Muscle layer of duodenum (tissue), 2 donors: ENCODE data around the gene KCNA10.

ENCODE experiments used
- H3K27ac ChIP-seq: one replicate; pipeline ENCODE4 v1.7.0; 2013; ENCODE audit warnings: mild to moderate bottlenecking, low read length
- H3K27me3 ChIP-seq: one replicate; pipeline ENCODE4 v1.7.0; 2013; ENCODE audit warnings: low read depth, mild to moderate bottlenecking, control low read depth, low read length
- H3K36me3 ChIP-seq, 2 donors: one replicate each; pipeline ENCODE4 v1.7.0; 2013; ENCODE audit warnings: low read length in 2 of 2, control low read depth in 1 of 2, mild to moderate bottlenecking in 1 of 2; ENCODE audit not compliant: insufficient read depth in 2 of 2, control insufficient read depth in 1 of 2
- H3K4me1 ChIP-seq, 2 donors: one replicate each; pipeline ENCODE4 v1.7.0; 2013; ENCODE audit warnings: low read length in 2 of 2, mild to moderate bottlenecking in 2 of 2, control low read depth in 1 of 2, moderate library complexity in 1 of 2; ENCODE audit not compliant: insufficient read depth in 2 of 2, control insufficient read depth in 1 of 2
- H3K4me3 ChIP-seq, 2 donors: one replicate each; pipeline ENCODE4 v1.7.0; 2013; ENCODE audit warnings: low read length in 2 of 2, low read depth in 1 of 2, mild to moderate bottlenecking in 1 of 2
- H3K9me3 ChIP-seq, 2 donors: one replicate each; pipeline ENCODE4 v1.7.0; 2013; ENCODE audit warnings: low read length in 2 of 2, control low read depth in 1 of 2, mild to moderate bottlenecking in 1 of 2; ENCODE audit not compliant: control insufficient read depth in 1 of 2
- donor health status: healthy.

KCNA10 gene

DNA sequence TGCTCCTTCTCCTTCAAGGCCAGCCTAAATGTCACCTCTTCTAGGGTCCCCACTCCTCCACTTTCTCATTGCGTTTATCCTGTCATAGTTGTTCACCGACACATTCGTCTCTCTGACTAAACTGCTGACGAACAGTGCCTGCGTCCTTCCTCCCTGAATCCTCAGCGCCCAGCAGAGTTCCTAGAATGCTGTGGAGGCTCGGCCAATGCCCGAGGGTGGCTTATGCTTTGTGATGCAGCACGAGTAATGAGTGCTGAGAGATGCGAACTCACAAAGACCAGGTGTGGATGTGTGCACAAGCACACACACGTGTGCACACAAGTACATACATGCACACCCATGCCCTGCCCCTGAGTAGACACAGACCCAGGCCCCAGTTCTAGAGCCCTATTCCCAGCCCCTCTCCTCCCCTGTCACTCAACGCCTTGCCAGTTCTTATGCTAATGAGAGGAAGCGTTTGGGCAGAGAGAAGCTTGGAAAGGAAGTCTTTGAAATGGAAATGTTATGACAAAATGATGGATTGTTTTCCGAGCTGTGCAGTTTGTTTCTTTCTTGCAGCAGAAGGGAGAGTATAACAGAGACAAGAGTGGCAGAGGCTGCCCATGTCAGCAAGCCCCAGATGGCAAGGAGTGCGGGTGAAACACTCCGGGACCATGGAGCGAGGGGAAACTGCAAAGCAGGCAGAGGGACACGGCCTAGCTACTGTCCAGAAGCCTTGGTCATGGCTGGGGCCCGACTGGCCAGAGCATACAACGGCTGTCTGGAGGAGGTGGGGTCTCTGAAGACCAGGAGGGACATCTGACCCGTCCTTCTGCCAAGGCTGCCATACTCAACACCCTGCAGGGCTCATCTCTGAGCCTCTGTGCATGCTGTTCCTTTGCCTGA lies 24.2 kb downstream of the KCNA10 start:
- H3K27ac ChIP-seq: no peak overlapping the region

DNA sequence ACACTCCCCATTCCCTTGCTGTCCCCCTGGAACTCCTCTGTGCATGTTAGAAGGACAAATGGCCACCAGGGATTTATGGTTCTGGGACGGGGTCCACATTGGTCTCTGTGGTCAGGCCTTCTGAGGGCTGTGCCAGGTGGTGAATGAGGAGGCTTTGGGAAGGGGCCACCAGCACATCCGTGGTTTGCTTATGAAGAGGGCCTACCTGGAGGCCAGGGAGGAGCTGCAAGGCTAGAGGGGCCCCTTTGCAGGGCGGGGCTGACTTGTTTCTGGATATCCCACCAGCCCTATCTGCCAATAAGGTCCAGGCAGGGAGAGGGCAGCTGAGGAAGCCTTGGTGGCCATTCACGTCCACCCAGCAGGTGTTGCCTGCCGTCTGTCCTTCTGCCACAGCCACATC lies 24.9 kb downstream of the KCNA10 start:
- Histone ChIP-seq H3K27me3 (no peaks in the 10 kb centered on the region), H3K4me1 (no peaks in the 10 kb centered on the region), H3K27ac (no peak overlapping the region), H3K9me3 (no peaks in the 10 kb centered on the region), H3K4me3 (no peak overlapping the region), H3K36me3 (no peaks in the 10 kb centered on the region)

More for the DNA sequence above, 24.2 kb downstream of the KCNA10 start:
- Histone ChIP-seq H3K36me3 (no peaks in the 10 kb centered on the region), H3K9me3 (no peaks in the 10 kb centered on the region), H3K4me1 (no peaks in the 10 kb centered on the region), H3K27me3 (no peaks in the 10 kb centered on the region), H3K4me3 (no peak overlapping the region)

DNA sequence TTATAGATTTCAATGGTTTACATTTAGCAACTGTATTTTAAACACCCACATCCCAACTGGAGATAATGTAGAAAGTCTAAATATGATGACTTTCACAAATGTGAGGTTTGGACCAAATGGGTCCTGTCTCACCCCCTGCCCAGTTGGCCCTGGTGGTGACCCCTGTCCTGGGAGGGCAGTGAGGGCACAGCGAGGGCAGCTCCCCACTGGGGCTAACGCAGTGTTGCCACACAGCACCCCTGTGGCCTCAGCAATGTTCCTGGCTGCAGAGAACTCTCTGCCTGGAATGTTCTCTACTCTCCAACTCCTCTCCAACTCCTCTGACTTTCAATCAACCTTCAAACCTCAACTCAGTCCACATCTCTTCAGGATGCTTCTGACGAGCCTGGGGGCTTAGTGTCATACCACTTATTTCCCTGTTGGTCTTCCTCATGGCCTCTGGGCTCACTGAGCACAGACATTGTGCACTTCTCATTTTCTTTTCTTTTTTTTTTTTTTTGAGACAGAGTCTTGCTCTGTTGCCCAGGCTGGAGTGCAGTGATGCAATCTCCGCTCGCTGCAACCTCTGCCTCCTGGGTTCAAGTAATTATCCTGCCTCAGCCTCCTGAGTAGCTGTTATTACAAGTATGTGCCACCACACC lies 25.8 kb downstream of the KCNA10 start:
- H3K36me3 ChIP-seq: no peaks in the 10 kb centered on the region
- no peaks in the 10 kb centered on the region for H3K4me1 ChIP-seq
- no peaks in the 10 kb centered on the region for H3K27me3 ChIP-seq
- H3K27ac ChIP-seq: no peak overlapping the region
- no peaks in the 10 kb centered on the region for H3K9me3 ChIP-seq
- no peak overlapping the region for H3K4me3 ChIP-seq

DNA sequence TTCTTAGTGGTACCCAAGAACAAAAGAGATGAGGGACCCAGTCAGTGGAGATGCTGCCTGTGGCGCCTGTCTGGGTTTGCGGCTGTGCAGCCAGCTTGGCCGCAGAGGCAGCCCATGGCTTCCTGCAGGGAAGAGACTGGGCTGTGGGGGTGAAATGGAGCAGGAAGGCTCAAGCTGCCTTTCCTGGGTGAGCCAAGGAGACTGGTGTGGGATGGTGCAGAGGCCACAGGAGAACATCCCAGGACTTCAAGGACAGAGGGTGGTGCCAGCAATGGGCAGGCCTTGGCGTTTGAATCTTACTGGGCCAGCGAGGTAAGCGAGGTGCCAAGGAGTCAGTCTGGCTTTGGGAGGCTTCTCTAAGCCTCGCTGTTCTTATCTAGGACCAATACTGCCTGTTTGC lies 26.4 kb downstream of the KCNA10 start:
- no peaks in the 10 kb centered on the region for H3K9me3 ChIP-seq
- H3K27me3 ChIP-seq: no peaks in the 10 kb centered on the region
- H3K36me3 ChIP-seq: no peaks in the 10 kb centered on the region
- no peak overlapping the region for H3K4me3 ChIP-seq
- no peaks in the 10 kb centered on the region for H3K4me1 ChIP-seq
- no peak overlapping the region for H3K27ac ChIP-seq

DNA sequence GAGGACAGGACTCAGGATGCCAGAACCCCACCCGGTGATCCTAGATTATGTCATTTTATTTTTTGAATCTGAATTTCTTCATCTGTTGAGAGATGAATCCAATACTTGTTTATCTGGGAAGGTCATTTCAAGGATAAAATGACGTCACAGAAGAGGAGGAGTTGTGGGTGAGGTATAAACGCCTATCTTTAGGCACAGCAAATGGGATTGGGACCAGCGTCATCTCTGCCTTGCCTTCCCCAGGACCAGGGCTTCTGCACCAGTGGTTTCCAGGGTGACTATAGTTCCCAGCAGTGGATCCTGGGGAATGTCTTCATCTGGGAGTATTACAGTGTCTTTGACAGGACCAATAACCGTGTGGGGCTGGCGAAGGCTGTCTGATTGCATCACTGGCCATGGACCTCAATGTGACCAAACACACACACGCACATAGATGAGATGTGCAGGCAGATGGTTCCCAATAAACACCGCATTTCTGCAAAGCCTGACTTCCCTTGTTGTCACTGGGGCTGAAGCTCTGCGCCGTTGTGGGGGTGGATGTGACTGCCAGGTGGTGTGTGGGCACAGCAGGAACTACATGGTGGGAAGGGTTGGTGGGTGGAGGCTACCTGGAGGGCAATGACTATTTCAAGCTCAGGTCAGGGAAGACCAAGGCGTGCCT lies 28.1 kb downstream of the KCNA10 start:
- Histone ChIP-seq H3K27me3 (no peaks in the 10 kb centered on the region), H3K36me3 (no peaks in the 10 kb centered on the region), H3K9me3 (no peaks in the 10 kb centered on the region), H3K4me1 (no peaks in the 10 kb centered on the region), H3K4me3 (no peak overlapping the region), H3K27ac (no peak overlapping the region)

DNA sequence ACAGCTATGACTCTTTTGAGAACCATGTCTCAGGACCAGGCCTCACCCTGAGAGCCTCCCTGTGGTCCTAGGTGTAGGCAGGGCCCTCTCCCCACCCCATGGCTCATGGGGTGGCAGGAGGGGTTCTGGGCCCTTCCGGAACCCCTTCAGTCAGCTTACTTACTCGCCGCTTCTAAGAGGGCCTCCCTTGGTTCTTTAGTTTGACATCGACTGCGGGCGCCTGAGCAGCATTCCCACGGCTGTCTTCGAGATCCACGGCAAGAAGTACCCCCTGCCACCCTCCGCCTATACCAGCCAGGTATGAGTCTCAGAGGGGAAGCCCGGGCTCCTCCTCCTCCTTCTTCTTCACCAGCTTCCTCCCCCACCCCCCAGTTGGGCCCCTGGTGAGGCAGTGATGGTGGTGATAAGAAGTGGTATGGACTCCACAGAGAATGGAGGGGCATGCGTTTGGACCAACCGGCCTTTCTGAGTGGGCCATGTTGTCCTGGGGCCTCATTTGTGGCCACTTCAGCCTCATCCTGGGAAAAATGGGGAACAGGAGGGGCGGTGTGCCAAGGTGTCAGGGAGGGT lies 28.9 kb downstream of the KCNA10 start:
- Histone ChIP-seq H3K9me3 (no peaks in the 10 kb centered on the region), H3K27ac (no peak overlapping the region), H3K27me3 (no peaks in the 10 kb centered on the region)

DNA sequence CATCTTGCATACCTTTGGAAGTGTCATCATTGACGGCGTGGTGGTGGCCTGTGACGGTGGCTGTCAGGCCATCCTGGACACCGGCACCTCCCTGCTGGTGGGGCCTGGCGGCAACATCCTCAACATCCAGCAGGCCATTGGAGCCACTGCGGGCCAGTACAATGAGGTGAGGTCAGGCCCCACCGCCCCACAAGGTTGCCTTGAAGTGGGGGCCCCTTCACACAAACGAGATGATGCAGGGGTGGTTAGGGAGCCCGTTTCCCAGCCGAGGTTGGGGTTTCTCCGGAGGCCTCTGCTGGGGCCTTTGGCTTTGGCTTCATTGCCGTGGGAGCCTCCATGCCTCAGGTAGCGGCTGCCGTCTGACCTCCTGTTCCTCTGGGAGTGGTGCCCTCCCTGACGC lies 29.6 kb downstream of the KCNA10 start:
- Histone ChIP-seq H3K4me3 (no peak overlapping the region), H3K27me3 (no peaks in the 10 kb centered on the region), H3K27ac (no peak overlapping the region), H3K4me1 (no peaks in the 10 kb centered on the region), H3K36me3 (no peaks in the 10 kb centered on the region), H3K9me3 (no peaks in the 10 kb centered on the region)

More for the DNA sequence above, 28.9 kb downstream of the KCNA10 start:
- no peak overlapping the region for H3K4me3 ChIP-seq
- H3K4me1 ChIP-seq: no peaks in the 10 kb centered on the region
- H3K36me3 ChIP-seq: no peaks in the 10 kb centered on the region

DNA sequence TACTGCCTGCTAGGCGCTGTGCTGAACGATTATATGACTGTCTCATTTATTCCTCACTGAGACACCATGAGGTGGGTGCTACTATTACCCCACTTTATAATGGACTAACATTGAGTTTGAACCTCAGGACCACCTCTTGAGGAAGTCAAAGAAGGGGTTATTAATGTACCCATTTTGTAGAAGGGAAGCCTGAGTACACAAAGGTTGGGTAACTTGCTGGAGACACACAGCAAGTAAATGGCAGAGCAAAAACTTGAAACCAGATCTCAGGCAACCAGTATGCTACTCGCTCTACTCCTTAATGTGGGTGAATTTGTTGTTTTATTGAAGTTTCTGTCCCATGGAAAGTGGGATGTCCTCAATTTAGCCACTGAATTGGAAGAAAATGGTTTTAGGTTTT lies 30.1 kb downstream of the KCNA10 start:
- no peak overlapping the region for H3K27ac ChIP-seq
- no peaks in the 10 kb centered on the region for H3K27me3 ChIP-seq
- H3K36me3 ChIP-seq: no peaks in the 10 kb centered on the region
- no peaks in the 10 kb centered on the region for H3K4me1 ChIP-seq
- no peaks in the 10 kb centered on the region for H3K9me3 ChIP-seq
- no peak overlapping the region for H3K4me3 ChIP-seq

DNA sequence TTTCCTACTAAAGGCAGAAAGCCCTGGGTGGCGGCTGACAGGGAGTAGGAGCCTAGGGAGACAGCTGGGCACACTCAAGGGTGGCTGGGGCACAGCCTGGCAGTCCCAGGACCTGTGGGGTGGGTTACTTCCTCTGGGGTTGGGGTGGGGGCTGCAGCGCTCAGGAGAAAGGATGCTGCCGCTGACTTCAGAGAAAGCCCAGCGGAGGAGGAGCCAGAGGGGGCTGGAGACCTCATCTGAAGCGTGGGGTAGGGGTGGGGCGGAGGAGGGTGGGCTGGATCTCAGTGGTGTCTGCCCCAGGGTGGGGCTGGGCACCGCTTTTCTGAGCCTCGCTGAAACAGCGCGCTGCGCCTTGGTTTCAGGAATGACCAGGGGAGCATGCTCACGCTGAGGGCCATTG lies 30.8 kb downstream of the KCNA10 start:
- Histone ChIP-seq H3K27ac (no peak overlapping the region), H3K9me3 (no peaks in the 10 kb centered on the region), H3K36me3 (no peaks in the 10 kb centered on the region), H3K4me1 (no peaks in the 10 kb centered on the region), H3K4me3 (no peak overlapping the region), H3K27me3 (no peaks in the 10 kb centered on the region)

DNA sequence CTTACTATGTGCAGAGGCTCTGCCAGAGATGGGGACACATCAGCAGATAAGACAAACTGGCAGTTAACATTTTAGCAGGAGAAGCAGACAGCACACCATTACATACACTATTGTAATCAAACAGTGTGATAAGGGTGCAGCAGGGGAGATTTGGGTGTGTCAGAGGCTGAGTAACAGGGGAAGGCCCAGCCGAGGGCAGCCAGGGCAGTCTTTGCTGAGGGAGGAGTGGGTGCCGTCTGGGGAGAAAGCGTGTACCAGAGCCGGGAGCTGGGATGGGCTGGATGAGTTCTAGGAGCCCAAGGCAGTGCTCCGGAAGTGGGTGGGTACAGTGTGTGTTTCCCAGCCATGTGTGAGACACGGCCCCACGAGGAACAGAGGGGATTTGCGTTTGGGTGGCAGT lies 31.2 kb downstream of the KCNA10 start:
- H3K27me3 ChIP-seq: no peaks in the 10 kb centered on the region
- no peaks in the 10 kb centered on the region for H3K4me1 ChIP-seq

DNA sequence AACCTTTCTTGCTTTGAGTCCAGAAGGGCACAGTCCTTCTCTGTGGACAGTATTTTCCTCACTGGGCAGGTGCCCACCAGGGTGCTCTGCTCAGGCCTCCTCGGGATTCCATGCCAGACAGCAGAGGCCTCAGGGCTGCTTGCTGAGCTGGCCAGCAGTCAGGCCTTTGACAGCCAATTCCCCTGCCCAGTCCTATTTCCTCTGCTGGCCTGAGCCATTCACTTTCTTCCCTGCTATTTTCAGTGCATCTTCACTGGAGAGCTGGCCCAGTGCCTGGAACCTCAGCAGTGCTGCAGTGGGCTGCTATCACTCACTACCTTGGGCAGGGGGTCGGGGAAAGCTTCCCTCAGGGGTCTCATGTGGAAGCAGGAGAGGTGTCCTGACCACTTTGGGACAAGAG lies 33.2 kb downstream of the KCNA10 start:
- H3K27ac ChIP-seq: no peak overlapping the region
- no peak overlapping the region for H3K4me3 ChIP-seq
- H3K36me3 ChIP-seq: no peaks in the 10 kb centered on the region
- no peaks in the 10 kb centered on the region for H3K27me3 ChIP-seq
- no peaks in the 10 kb centered on the region for H3K4me1 ChIP-seq
- H3K9me3 ChIP-seq: no peaks in the 10 kb centered on the region

More for the DNA sequence above, 31.2 kb downstream of the KCNA10 start:
- Histone ChIP-seq H3K4me3 (no peak overlapping the region), H3K9me3 (no peaks in the 10 kb centered on the region), H3K36me3 (no peaks in the 10 kb centered on the region), H3K27ac (no peak overlapping the region)
